Cardiac atrium fibroblast (primary cell): Measurements from ENCODE around the gene SLC8A3. TPM values are rescaled to one million over a fixed set of nuclear protein-coding genes. Genes with fewer than 3 reads are reported as not detected.

ENCODE experiments used
- total RNA-seq: library from RNA; depleted of rRNA; stranded (reverse); fragments of >200 nt; gene quantifications from 2 replicates; pipeline ENCODE4 v1.2.3, GENCODE V29; 2015

The SLC8A3 gene
- under 0.01 and 0.18 TPM in 2 replicates for total RNA-seq

GRCh38 chr14:70188659-70189455, at the start of gene SLC8A3:
TSS of gene SLC8A3 (minus strand) at chr14:70188951. CDS start at chr14:70168422, 20,529 bp downstream.

Other genes with a start within 250 kb of the SLC8A3 start
- 36.8 and 47.8 TPM in 2 replicates for gene COX16, start 170.7 kb upstream of the SLC8A3 start, total RNA-seq
- 11.9 and 16.0 TPM in 2 replicates for gene SYNJ2BP, start 228.1 kb upstream of the SLC8A3 start, total RNA-seq